ENCODE data around the gene SRRT.

DNA sequence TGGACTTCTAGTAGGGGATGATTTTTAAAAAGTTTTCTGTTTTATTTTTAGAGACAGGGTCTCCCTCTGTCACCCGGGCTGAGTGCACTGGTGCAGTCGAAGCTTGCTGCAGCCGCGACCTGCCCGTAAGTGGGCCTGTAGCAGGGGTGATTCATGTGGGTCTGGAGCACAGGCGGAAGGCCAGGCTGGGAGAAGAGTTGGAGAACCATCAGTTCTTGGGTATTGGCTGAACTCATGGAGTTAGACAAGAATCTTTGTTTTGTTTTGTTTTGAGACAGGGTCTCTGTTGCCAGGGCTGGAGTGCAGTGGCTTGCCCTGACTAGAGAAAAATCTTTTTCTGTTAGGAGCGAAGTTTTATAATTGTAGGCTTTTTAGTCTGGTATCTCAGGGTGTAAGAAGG, 5.7 kb downstream of the SRRT start:
- TF ChIP-seq, protein P1, sequence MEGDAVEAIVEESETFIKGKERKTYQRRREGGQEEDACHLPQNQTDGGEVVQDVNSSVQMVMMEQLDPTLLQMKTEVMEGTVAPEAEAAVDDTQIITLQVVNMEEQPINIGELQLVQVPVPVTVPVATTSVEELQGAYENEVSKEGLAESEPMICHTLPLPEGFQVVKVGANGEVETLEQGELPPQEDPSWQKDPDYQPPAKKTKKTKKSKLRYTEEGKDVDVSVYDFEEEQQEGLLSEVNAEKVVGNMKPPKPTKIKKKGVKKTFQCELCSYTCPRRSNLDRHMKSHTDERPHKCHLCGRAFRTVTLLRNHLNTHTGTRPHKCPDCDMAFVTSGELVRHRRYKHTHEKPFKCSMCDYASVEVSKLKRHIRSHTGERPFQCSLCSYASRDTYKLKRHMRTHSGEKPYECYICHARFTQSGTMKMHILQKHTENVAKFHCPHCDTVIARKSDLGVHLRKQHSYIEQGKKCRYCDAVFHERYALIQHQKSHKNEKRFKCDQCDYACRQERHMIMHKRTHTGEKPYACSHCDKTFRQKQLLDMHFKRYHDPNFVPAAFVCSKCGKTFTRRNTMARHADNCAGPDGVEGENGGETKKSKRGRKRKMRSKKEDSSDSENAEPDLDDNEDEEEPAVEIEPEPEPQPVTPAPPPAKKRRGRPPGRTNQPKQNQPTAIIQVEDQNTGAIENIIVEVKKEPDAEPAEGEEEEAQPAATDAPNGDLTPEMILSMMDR (tag by site-specific recombination; IDR thresholded peaks at IDR 0.05) = no peak
- TF ChIP-seq ZNF645 (tag by site-specific recombination; IDR thresholded peaks at IDR 0.05) (no peak), ZNF580 (tag by site-specific recombination; IDR thresholded peaks at IDR 0.05) (no peak), ZBTB20 (tag by site-specific recombination; IDR thresholded peaks at IDR 0.05) (no peak), YY1 (tag by site-specific recombination; IDR thresholded peaks at IDR 0.05) (no peak), ZBTB7A (tag by site-specific recombination; IDR thresholded peaks at IDR 0.05; ENCODE audit: low read depth) (no peak)

All from HEK293 (cell line).